ENCODE measurements around the gene CNTNAP2.

- TF ChIP-seq POLR2A (IDR thresholded peaks at IDR 0.05; ENCODE audit: low read length) (no peak), GATA1 (IDR thresholded peaks at IDR 0.05; ENCODE audit: low read depth, low read length) (no peak)
Observed at GRCh38 chr7:148056406-148056805, 1939.8 kb downstream of the CNTNAP2 start.
